Occipital lobe (tissue), 2 donors: ENCODE results near the gene TMEM176A. TPM values are rescaled to one million over a fixed set of nuclear protein-coding genes. Genes with fewer than 3 reads are reported as not detected.
"Not testable (repeated sequence)": the region's sequence is repeated elsewhere in the genome, so short reads cannot be mapped to it uniquely, and the experiment has no call there.

Experiments
- DNase-seq: peaks from one replicate; lab custom pipeline; 2025; lab: John Stamatoyannopoulos, UW
- total RNA-seq: library from RNA; depleted of rRNA; stranded (reverse); fragments of >200 nt; gene quantifications from one replicate; pipeline ENCODE4 v1.2.3, GENCODE V29; 2014

The TMEM176A gene
- total RNA-seq, 1 donor from 2014 or later = 0.47 TPM

- not testable (repeated sequence) for DNase-seq
These were observed 7.3 kb downstream of the TMEM176A start for GRCh38 chr7:150807616-150808438.

GRCh38 chr7:150814328-150815001 is 13.9 kb downstream of the TMEM176A start:
- DNase-seq = no peak

GRCh38 chr7:150818971-150819370 is 18.4 kb downstream of the TMEM176A start:
- no peak for DNase-seq

GRCh38 chr7:150820148-150820547 is 19.6 kb downstream of the TMEM176A start:
- DNase-seq = no peak

GRCh38 chr7:150820578-150821198 is 20.1 kb downstream of the TMEM176A start:
- DNase-seq = no peak

GRCh38 chr7:150823043-150823442 is 22.5 kb downstream of the TMEM176A start:
- DNase-seq = no peak

GRCh38 chr7:150823484-150824126 is 23.0 kb downstream of the TMEM176A start:
- DNase-seq = no peak

- no peak for DNase-seq
These were observed 24.0 kb downstream of the TMEM176A start for GRCh38 chr7:150824379-150825177.

GRCh38 chr7:150826061-150826849 is 25.7 kb downstream of the TMEM176A start:
- DNase-seq = no peak

- no peak for DNase-seq
These were observed 27.8 kb downstream of the TMEM176A start for GRCh38 chr7:150828384-150828783.

GRCh38 chr7:150829426-150829825 is 28.9 kb downstream of the TMEM176A start:
- DNase-seq = no peak

GRCh38 chr7:150830937-150831336 is 30.4 kb downstream of the TMEM176A start:
- no peak for DNase-seq

GRCh38 chr7:150831851-150832250 is 31.3 kb downstream of the TMEM176A start:
- no peak for DNase-seq

- DNase-seq = no peak
These were observed 34.5 kb downstream of the TMEM176A start for GRCh38 chr7:150835019-150835418.

- no peak for DNase-seq
These were observed 35.2 kb downstream of the TMEM176A start for GRCh38 chr7:150835702-150836280.

GRCh38 chr7:150838965-150839650 is 38.5 kb downstream of the TMEM176A start:
- no peak for DNase-seq

GRCh38 chr7:150842018-150842417 is 41.4 kb downstream of the TMEM176A start:
- DNase-seq = no peak

GRCh38 chr7:150842716-150843115 is 42.1 kb downstream of the TMEM176A start:
- no peak for DNase-seq

GRCh38 chr7:150845421-150845861 is 44.9 kb downstream of the TMEM176A start:
- no peak for DNase-seq
